GM12801 (cell line): ENCODE measurements around the gene WASHC2A.
"Not testable (repeated sequence)": the region's sequence is repeated elsewhere in the genome, so short reads cannot be mapped to it uniquely, and the experiment has no call there.

Source experiments
- TF ChIP-seq, protein P1 (sequence below): IDR thresholded peaks from one replicate; pipeline ENCODE4 v1.5.1; 2011; ENCODE audit warnings: control low read depth; ENCODE audit not compliant: insufficient read length; ENCODE audit errors: extremely low read depth

WASHC2A gene, protein sequence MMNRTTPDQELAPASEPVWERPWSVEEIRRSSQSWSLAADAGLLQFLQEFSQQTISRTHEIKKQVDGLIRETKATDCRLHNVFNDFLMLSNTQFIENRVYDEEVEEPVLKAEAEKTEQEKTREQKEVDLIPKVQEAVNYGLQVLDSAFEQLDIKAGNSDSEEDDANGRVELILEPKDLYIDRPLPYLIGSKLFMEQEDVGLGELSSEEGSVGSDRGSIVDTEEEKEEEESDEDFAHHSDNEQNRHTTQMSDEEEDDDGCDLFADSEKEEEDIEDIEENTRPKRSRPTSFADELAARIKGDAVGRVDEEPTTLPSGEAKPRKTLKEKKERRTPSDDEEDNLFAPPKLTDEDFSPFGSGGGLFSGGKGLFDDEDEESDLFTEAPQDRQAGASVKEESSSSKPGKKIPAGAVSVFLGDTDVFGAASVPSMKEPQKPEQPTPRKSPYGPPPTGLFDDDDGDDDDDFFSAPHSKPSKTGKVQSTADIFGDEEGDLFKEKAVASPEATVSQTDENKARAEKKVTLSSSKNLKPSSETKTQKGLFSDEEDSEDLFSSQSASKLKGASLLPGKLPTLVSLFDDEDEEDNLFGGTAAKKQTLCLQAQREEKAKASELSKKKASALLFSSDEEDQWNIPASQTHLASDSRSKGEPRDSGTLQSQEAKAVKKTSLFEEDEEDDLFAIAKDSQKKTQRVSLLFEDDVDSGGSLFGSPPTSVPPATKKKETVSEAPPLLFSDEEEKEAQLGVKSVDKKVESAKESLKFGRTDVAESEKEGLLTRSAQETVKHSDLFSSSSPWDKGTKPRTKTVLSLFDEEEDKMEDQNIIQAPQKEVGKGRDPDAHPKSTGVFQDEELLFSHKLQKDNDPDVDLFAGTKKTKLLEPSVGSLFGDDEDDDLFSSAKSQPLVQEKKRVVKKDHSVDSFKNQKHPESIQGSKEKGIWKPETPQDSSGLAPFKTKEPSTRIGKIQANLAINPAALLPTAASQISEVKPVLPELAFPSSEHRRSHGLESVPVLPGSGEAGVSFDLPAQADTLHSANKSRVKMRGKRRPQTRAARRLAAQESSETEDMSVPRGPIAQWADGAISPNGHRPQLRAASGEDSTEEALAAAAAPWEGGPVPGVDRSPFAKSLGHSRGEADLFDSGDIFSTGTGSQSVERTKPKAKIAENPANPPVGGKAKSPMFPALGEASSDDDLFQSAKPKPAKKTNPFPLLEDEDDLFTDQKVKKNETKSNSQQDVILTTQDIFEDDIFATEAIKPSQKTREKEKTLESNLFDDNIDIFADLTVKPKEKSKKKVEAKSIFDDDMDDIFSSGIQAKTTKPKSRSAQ (N-terminal part only)

DNA sequence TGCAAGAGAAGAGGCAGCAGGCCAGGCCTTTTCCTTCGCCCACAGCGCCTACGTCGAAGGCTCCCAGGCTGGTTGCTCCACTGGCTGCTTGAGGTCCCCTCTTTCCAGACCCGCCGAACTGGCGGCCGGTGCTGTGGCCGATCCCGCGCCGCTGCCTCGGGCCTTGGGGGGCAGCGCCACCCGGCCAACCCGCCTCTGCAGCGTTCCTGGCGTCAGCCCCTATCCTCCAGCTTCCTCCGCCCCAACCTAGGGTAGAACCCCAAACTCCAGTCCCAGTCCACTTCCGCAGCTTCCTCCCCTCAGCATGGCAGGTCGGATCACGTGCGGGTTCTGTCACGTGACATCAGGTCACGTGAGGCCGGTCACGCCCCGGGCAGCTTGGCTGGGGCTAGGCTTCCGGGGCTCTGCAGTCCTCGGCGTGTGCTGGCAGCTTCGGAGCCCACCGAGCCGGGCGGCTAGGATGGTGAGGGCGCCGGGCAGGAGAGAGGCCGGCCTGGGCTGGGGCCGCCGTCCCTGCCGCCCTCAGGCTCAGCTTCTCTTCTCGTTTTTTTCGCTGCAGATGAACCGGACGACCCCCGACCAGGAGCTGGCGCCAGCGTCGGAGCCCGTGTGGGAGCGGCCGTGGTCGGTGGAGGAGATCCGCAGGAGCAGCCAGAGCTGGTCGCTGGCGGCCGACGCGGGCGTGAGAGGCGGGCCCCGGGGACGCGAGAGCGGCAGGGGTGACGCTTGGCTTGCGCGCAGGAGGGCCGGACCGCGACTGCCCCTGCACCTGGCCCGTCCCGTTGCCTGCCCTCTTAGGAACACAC, at the start of gene WASHC2A:
Gene WASHC2A (plus strand): TSS at position 409 of the 806 bp plus-strand sequence. CDS start 52 bp downstream, at position 461.
- TF ChIP-seq, protein P1, sequence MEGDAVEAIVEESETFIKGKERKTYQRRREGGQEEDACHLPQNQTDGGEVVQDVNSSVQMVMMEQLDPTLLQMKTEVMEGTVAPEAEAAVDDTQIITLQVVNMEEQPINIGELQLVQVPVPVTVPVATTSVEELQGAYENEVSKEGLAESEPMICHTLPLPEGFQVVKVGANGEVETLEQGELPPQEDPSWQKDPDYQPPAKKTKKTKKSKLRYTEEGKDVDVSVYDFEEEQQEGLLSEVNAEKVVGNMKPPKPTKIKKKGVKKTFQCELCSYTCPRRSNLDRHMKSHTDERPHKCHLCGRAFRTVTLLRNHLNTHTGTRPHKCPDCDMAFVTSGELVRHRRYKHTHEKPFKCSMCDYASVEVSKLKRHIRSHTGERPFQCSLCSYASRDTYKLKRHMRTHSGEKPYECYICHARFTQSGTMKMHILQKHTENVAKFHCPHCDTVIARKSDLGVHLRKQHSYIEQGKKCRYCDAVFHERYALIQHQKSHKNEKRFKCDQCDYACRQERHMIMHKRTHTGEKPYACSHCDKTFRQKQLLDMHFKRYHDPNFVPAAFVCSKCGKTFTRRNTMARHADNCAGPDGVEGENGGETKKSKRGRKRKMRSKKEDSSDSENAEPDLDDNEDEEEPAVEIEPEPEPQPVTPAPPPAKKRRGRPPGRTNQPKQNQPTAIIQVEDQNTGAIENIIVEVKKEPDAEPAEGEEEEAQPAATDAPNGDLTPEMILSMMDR = not testable (repeated sequence)

DNA sequence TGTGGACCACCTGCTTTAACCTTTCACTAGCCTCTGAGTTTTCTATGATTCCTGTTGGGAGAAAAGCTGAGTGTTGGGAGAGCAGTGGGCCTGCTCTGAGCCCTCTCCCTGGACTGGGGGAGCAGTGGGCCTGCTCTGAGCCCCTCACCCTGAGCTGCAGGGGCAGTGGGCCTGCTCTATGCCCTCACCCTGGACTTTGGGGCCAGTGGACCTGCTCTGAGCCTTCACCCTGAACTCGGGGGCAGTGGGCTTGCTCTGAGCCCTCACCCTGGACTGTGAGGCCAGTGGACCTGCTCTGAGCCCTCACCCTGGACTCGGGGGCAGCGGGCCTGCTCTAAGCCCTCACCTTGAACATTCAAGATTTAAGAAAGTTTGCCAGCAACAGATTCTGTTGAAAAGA, 46.1 kb upstream of the WASHC2A start:
- TF ChIP-seq, protein P1 = no peak

DNA sequence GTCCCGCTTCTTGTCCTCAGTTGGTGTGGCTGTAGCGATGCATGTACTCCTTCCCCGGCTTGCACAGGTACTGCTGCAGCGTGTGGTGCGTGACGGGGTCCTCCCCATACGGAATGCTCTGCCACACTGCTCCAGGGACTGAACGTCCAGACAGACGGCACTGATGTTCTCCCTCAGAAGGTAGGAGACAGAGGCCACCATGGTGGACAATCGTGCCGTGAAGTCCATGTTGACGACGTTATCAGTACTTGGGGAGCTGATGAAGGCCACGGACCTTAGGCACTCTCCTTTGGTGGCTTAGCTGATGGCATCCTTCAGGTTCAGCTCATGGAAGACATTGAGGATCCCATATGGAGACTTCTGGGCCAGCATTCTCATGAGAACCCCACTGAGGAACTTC, 42.1 kb upstream of the WASHC2A start:
- TF ChIP-seq, protein P1 = no peak

DNA sequence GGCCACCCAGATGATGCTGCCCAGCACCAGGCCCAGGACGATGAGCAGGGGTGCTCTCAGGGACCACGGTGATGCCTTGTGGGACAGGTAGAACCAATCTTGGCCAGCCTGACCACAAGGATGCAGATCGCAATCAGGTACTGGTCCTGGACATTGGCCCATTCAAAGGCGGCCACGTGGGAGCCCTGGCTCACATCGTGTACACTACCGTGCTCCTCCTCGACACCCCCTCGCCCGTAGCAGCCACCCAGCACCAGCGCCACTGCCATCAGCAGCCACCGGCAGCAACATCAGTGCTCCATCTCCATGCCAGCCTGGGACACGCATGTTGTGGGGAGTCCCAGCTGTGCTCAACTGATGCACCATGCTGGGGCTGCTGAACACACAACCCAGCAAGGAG, 40.6 kb upstream of the WASHC2A start:
- TF ChIP-seq, protein P1 = no peak

DNA sequence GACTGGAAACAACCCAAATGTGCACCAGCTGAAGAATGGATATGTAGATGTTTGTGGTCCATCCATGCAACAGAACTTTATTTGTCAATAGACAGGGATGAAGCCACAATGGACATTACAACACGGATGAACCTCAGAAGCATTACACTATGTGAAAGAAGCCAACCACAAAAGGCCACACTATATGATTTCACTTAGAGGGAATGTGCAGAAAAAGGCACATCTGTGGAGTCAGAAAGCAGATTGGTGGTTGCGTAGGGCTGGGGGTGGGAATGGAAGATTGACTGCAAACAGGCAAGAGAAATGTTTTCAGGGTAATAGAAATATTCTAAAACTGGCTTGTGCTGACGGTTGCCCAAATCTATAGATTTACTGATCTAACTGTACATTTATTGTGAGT, 34.3 kb upstream of the WASHC2A start:
- TF ChIP-seq, protein P1 = no peak

DNA sequence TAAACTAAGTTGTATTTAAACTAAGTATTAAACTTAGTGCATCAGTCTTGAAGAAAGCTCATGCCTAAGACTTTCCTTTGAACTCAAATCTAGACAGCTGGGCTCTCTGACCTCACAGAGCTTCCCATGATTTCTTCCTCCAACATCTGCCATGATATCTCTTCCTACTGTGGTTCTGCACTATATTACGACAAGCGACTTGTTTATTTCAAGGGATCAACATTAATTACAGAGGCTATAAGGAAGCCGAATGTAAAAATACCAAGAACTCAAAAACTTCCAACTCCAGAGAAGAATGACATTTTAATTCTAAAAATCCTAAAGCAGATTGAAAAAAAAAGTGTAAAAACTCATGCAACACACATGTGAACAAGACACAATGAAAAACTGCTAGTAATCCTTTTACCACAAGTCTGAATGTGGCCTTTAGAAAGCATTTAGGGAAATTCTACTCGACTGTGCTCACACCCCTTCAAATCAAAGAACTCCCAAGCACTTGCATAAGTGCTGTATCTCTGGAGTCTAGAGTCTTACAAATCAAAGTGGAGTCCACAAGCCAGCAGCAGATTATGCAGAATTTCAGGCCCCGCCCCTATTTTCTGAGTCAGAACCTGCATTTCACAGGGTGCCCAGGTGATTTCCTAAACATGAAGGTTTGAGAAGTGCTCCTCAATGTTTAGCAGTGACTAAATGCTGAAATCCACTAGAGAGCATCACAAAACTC, 22.7 kb upstream of the WASHC2A start:
- TF ChIP-seq, protein P1 = no peak
